CD14-positive monocyte (primary cell): ENCODE results near the gene CDK12. TPM values are rescaled to one million over a fixed set of nuclear protein-coding genes. Genes with fewer than 3 reads are reported as not detected.

Experiments
- DNase-seq, 3 donors: peaks; one replicate each; pipeline ENCODE4 v3.0.0-alpha.2; 2011 to 2022
- H2AFZ ChIP-seq: 2 replicates; pipeline ENCODE4 v1.6.0; 2012; ENCODE audit warnings: mild to moderate bottlenecking, low read depth, low read length, inconsistent platforms; ENCODE audit not compliant: insufficient read depth, poor library complexity, severe bottlenecking
- H3K27ac ChIP-seq, 2 donors: 1 replicate in 1 of 2; 2 replicates in 1 of 2; pipeline ENCODE4 v1.5.1; 2012 to 2013; ENCODE audit warnings: low read length in 2 of 2, control low read depth in 1 of 2, inconsistent platforms in 1 of 2, low read depth in 1 of 2, mild to moderate bottlenecking in 1 of 2
- H3K27me3 ChIP-seq, 2 donors: one replicate each; pipeline versions ENCODE4 v1.6.0 to v1.6.1; 2011 to 2013; ENCODE audit warnings: low read length in 2 of 2; ENCODE audit not compliant: control insufficient read depth in 2 of 2, insufficient read depth in 2 of 2
- H3K36me3 ChIP-seq, 2 donors: replicated peaks in 1 of 2; 1 replicate in 1 of 2; 2 replicates in 1 of 2; pipeline versions ENCODE4 v1.5.1 to v1.6.1; 2012 to 2013; ENCODE audit warnings: low read length in 2 of 2, control low read depth in 1 of 2, inconsistent platforms in 1 of 2, mild to moderate bottlenecking in 1 of 2; ENCODE audit not compliant: insufficient read depth in 2 of 2, control insufficient read depth in 1 of 2
- H3K4me1 ChIP-seq, 2 donors: 1 replicate in 1 of 2; 2 replicates in 1 of 2; pipeline versions ENCODE4 v1.5.1 to v1.6.1; 2012 to 2013; ENCODE audit warnings: low read length in 2 of 2, control low read depth in 1 of 2, inconsistent platforms in 1 of 2, mild to moderate bottlenecking in 1 of 2, moderate library complexity in 1 of 2; ENCODE audit not compliant: insufficient read depth in 2 of 2, control insufficient read depth in 1 of 2
- H3K4me2 ChIP-seq: replicated peaks from 2 replicates; pipeline ENCODE3; 2012; ENCODE audit warnings: low read length, moderate library complexity, mild to moderate bottlenecking; ENCODE audit not compliant: poor library complexity, severe bottlenecking; ENCODE audit errors: extremely low read depth
- H3K4me3 ChIP-seq, 3 experiments: fragments of 200-600 bp in 1 of 3; sonication (generic) in 1 of 3; replicated peaks in 1 of 3; 1 replicate in 2 of 3; 2 replicates in 1 of 3; pipeline ENCODE4 v1.5.1; 2011 to 2013; ENCODE audit warnings: low read length in 3 of 3, mild to moderate bottlenecking in 3 of 3, control low read depth in 2 of 3, low read depth in 2 of 3, inconsistent platforms in 1 of 3, moderate library complexity in 1 of 3
- H3K79me2 ChIP-seq: 2 replicates; pipeline ENCODE4 v1.6.0; 2012; ENCODE audit warnings: mild to moderate bottlenecking, control low read depth, inconsistent platforms, low read length, moderate library complexity; ENCODE audit not compliant: insufficient read depth
- H3K9ac ChIP-seq: 2 replicates; pipeline ENCODE4 v1.6.0; 2017; ENCODE audit warnings: low read length, mild to moderate bottlenecking; ENCODE audit not compliant: insufficient read depth, poor library complexity, severe bottlenecking
- H3K9me3 ChIP-seq, 2 donors: replicated peaks in 1 of 2; 1 replicate in 1 of 2; 2 replicates in 1 of 2; pipeline versions ENCODE4 v1.5.1 to v1.6.1; 2012 to 2013; ENCODE audit warnings: low read length in 2 of 2, control low read depth in 1 of 2; ENCODE audit not compliant: control insufficient read depth in 1 of 2, insufficient read depth in 1 of 2
- H4K20me1 ChIP-seq: 2 replicates; pipeline ENCODE4 v1.6.0; 2012; ENCODE audit warnings: mild to moderate bottlenecking, low read length, control low read depth, moderate library complexity; ENCODE audit not compliant: insufficient read depth
- H3K27ac Mint-ChIP-seq, 7 donors: one replicate each; pipeline ENCODE4 v1.8.0; 2020; ENCODE audit warnings: mild to moderate bottlenecking in 7 of 7, mixed read lengths in 7 of 7, moderate library complexity in 6 of 7, inconsistent platforms in 2 of 7
- H3K27me3 Mint-ChIP-seq, 3 donors: one replicate each; pipeline ENCODE4 v1.8.0; 2021 to 2022; ENCODE audit warnings: low read depth in 3 of 3, mild to moderate bottlenecking in 3 of 3, mixed read lengths in 3 of 3, moderate library complexity in 3 of 3, inconsistent platforms in 1 of 3
- H3K36me3 Mint-ChIP-seq, 2 donors: one replicate each; pipeline ENCODE4 v1.8.0; 2020; ENCODE audit warnings: mixed read lengths in 2 of 2, inconsistent platforms in 1 of 2, mild to moderate bottlenecking in 1 of 2
- H3K4me1 Mint-ChIP-seq: one replicate; pipeline ENCODE4 v1.8.0; 2020; ENCODE audit warnings: mild to moderate bottlenecking, mixed read lengths
- H3K4me3 Mint-ChIP-seq, 2 donors: one replicate each; pipeline ENCODE4 v1.8.0; 2020; ENCODE audit warnings: mild to moderate bottlenecking in 2 of 2, mixed read lengths in 2 of 2, moderate library complexity in 1 of 2
- H3K9me3 Mint-ChIP-seq, 7 donors: one replicate each; pipeline ENCODE4 v1.8.0; 2020 to 2022; ENCODE audit warnings: mixed read lengths in 7 of 7, mild to moderate bottlenecking in 6 of 7, moderate library complexity in 6 of 7, inconsistent platforms in 2 of 7
- WGBS: methylation state at CpG from one replicate; pipeline ENCODE4 v1.1.5; 2013; ENCODE audit warnings: missing lambda C conversion rate; ENCODE audit not compliant: insufficient coverage; 5-methylcytosine and 5-hydroxymethylcytosine counted together
- intact Hi-C, 2 donors: fragments of 100-400 bp; cut with micrococcal nuclease; formaldehyde crosslinking; loops; one replicate each; pipeline versions ENCODE4 v1.15.0 to v1.15.1; 2023
- polyA plus RNA-seq, 3 donors: library from polyadenylated mRNA; depleted of rRNA in 1 of 3; unstranded in 2 of 3; stranded (reverse) in 1 of 3; fragments of 300-500 nt in 2 of 3; fragments of >200 nt in 1 of 3; fragmentation: Illumina TruSeq in 2 of 3; gene quantifications; 1 replicate in 2 of 3; 2 replicates in 1 of 3; pipeline ENCODE4 v1.2.3, GENCODE V29; 2012 to 2021
- TF ChIP-seq, protein P1 (sequence below): fragments of 200-600 bp; IDR thresholded peaks from one replicate; pipeline ENCODE4 v1.8.0; 2022; ENCODE audit warnings: antibody characterized with exemption, mild to moderate bottlenecking

The CDK12 gene
- polyA plus RNA-seq, 3 donors = 0.62 to 21.9 (median 1.3) TPM

DNA sequence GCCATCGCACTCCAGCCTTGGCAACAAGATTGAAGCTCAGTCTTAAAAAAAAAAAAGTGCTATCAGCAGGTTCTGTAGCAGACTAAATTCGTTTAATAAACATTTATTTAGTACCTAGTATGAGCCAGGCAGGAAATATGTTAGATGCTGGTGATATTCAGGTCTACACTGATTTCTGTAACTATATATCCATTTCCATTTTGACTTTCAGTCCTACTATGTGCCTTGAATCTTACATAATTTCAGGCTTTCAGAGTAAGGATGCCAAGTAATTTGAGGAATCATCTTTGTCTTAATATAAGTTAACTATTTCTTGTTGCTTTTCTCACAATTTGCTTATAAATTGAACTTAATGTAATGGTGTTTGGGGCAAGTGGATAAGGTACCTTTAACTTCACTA, 46.2 kb downstream of the CDK12 start:
- Histone ChIP-seq H3K4me2 (no peak overlapping the region), H2AFZ (no peak overlapping the region), H3K9ac (no peak overlapping the region), H3K4me3 (no peak overlapping the region), H3K27me3 (no peaks in the 10 kb centered on the region), H3K36me3 (peaks cover 86 to 96% of the 10 kb centered on the region in 2 donors), H3K4me1 (no peaks in the 10 kb centered on the region), H3K9me3 (no peaks in the 10 kb centered on the region), H3K79me2 (no peaks in the 10 kb centered on the region), H4K20me1 (peaks cover 31% of the 10 kb centered on the region), H3K27ac (no peak overlapping the region)
- WGBS = no CpG with 5 or more reads among the region's 2 CpGs
- Mint-ChIP-seq H3K36me3 (peaks cover 81 to 98% of the 10 kb centered on the region in 2 donors), H3K27ac (no peak overlapping the region), H3K4me1 (no peaks in the 10 kb centered on the region), H3K9me3 (no peaks in the 10 kb centered on the region), H3K4me3 (no peak overlapping the region), H3K27me3 (no peaks in the 10 kb centered on the region)
- DNase-seq = no peak
- intact Hi-C loops = no loop called here
- TF ChIP-seq, protein P1, sequence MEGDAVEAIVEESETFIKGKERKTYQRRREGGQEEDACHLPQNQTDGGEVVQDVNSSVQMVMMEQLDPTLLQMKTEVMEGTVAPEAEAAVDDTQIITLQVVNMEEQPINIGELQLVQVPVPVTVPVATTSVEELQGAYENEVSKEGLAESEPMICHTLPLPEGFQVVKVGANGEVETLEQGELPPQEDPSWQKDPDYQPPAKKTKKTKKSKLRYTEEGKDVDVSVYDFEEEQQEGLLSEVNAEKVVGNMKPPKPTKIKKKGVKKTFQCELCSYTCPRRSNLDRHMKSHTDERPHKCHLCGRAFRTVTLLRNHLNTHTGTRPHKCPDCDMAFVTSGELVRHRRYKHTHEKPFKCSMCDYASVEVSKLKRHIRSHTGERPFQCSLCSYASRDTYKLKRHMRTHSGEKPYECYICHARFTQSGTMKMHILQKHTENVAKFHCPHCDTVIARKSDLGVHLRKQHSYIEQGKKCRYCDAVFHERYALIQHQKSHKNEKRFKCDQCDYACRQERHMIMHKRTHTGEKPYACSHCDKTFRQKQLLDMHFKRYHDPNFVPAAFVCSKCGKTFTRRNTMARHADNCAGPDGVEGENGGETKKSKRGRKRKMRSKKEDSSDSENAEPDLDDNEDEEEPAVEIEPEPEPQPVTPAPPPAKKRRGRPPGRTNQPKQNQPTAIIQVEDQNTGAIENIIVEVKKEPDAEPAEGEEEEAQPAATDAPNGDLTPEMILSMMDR = no peak

DNA sequence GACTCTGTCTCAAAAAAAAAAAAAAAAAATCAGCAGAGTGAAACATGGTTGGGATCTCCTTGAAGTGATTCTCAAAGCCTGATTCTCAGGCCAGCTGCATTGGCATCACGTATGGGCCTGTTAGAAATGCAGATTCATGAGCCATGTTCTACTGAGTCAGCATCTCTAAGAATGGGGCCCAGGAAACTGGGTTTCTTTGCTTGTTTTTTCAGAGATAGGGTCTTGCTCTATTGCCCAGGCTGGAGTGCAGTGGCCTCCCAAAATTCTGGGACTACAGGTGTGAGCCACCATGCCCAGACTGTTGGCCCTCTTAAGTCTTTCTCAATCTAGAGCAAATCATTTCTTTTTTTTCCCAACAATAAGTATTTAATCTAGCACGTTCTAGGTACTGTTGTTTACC, 47.7 kb downstream of the CDK12 start:
- Mint-ChIP-seq H3K4me1 (no peaks in the 10 kb centered on the region), H3K4me3 (no peak overlapping the region), H3K27me3 (no peaks in the 10 kb centered on the region), H3K27ac (peak overlapping the region in 1 of 7 donors; percentile 20), H3K9me3 (no peaks in the 10 kb centered on the region), H3K36me3 (peaks cover 82 to 98% of the 10 kb centered on the region in 2 donors)
- DNase-seq = no peak
- H3K27ac ChIP-seq = peak overlapping the region in 1 of 2 donors; percentile 31
- 100% methylated on average over 1 of the region's 2 CpGs for WGBS
- H3K4me2 ChIP-seq = no peak overlapping the region
- no peaks in the 10 kb centered on the region for H3K4me1 ChIP-seq
- TF ChIP-seq, protein P1 = no peak
- no peak overlapping the region for H3K9ac ChIP-seq
- no peaks in the 10 kb centered on the region for H3K9me3 ChIP-seq
- H3K79me2 ChIP-seq = no peaks in the 10 kb centered on the region
- no peak overlapping the region for H2AFZ ChIP-seq
- H4K20me1 ChIP-seq = peaks cover 25% of the 10 kb centered on the region
- no peak overlapping the region for H3K4me3 ChIP-seq
- peaks cover 87 to 96% of the 10 kb centered on the region in 2 donors for H3K36me3 ChIP-seq
- intact Hi-C loops = no loop called here
- no peaks in the 10 kb centered on the region for H3K27me3 ChIP-seq
